ENCODE results near the gene KIZ. TPM values are rescaled to one million over a fixed set of nuclear protein-coding genes. Genes with fewer than 3 reads are reported as not detected.

The KIZ gene
- total RNA-seq, 1 experiment from 2014 or later: 43.6 TPM

DNA sequence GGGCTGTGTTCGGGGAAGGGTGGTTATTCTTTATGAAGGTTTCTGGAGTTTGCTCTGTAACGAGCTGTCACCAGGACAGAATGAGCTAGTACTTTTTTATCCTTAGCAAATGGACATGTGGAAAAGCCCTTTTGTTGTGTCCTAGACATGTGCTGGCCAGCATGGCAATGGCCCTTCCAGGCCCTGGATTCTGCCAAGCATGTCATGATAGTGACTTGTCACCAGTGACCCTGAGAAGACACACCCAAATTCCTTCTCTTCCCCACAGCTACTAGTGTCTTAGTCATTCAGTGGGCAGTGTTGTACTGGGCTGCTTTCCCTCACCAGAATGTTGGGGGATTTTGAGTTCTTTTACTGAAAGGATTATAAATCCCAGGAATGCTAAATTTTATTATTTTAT, 103.3 kb downstream of the KIZ start (continued):
- TF ChIP-seq CBFB (CRISPR knock-in tag; IDR thresholded peaks at IDR 0.05; ENCODE audit: low read depth) (no peak), ZNF138 (CRISPR knock-in tag; conservative IDR thresholded peaks at IDR 0.05) (no peak), ELF4 (CRISPR knock-in tag; IDR thresholded peaks at IDR 0.05; ENCODE audit: low read depth) (no peak), ZNF219 (CRISPR knock-in tag; IDR thresholded peaks at IDR 0.05; ENCODE audit: borderline replicate concordance) (no peak)

DNA sequence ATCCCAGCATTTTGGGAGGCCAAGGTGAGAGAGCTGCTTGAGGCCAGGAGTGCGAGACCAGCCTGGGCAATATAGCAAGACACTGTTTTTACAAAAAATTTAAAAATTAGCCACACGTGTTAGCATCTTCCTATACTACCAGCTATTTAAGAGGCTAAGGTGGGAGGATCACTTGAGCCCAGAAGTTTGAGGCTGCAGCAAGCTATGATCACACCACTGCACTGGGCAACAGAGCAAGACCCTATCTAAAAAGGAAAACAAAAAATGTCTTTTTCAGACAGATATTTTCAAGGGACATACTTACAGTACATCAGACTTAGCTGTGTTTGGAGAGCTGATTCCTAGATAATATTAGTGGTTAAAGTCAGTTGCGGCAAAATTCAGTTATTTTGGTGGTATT, 104.3 kb downstream of the KIZ start:
- Mint-ChIP-seq H3K36me3 (peaks cover 24% of the 10 kb centered on the region), H3K4me1 (peaks cover 44% of the 10 kb centered on the region), H3K4me3 (no peak overlapping the region), H3K9me3 (no peaks in the 10 kb centered on the region), H3K27ac (no peak overlapping the region), H3K27me3 (ENCODE audit: low read depth) (no peaks in the 10 kb centered on the region)
- DNase-seq (ENCODE audit: low spot score): no peak
- CTCF ChIA-PET: no interaction called here
- TF ChIP-seq, protein P1, sequence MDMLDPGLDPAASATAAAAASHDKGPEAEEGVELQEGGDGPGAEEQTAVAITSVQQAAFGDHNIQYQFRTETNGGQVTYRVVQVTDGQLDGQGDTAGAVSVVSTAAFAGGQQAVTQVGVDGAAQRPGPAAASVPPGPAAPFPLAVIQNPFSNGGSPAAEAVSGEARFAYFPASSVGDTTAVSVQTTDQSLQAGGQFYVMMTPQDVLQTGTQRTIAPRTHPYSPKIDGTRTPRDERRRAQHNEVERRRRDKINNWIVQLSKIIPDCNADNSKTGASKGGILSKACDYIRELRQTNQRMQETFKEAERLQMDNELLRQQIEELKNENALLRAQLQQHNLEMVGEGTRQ (CRISPR knock-in tag; IDR thresholded peaks at IDR 0.05): no peak
- TF ChIP-seq ZNF121 (CRISPR knock-in tag; IDR thresholded peaks at IDR 0.05): peak; percentile 50; the same call in 1 of the 2 replicates
- ATAC-seq: no peak
- POLR2A ChIA-PET: no interaction called here

DNA sequence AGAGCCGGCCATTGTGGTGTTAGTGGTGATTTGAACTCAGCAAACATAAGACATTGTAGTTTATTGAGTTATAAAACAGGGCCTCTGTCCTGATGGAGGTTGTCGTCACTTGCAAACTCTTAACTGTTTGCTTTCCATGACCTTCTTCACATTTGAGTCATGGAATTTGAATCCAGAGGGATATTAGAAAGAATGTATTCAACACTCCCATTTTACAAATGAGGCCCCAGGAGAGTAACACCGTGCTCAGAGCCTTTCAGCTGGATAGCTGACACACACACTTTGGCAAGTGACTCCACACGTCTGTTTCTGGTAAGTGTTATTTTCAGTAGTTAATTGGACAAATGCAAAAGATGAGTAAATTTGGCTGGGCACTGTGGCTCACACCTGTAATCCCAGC, 104.8 kb downstream of the KIZ start:
- ChIA-PET POLR2A (no interaction called here), CTCF (no interaction called here)
- no peak for DNase-seq (ENCODE audit: low spot score)
- no peaks in the 10 kb centered on the region for H3K9me3 Mint-ChIP-seq
- H3K4me3 Mint-ChIP-seq: no peak overlapping the region
- H3K27ac Mint-ChIP-seq: no peak overlapping the region; the same call in 1 of the 2 replicates
- TF ChIP-seq ZNF138 (CRISPR knock-in tag; conservative IDR thresholded peaks at IDR 0.05) (no peak), SMAD4 (CRISPR knock-in tag; IDR thresholded peaks at IDR 0.05) (no peak), ZNF121 (CRISPR knock-in tag; IDR thresholded peaks at IDR 0.05) (no peak), CREB1 (CRISPR knock-in tag; IDR thresholded peaks at IDR 0.05) (no peak), NFATC4 (CRISPR knock-in tag; IDR thresholded peaks at IDR 0.05) (no peak), RORB (CRISPR knock-in tag; IDR thresholded peaks at IDR 0.05) (no peak), TCF7 (CRISPR knock-in tag; IDR thresholded peaks at IDR 0.05; ENCODE audit: low read depth) (no peak), ZNF396 (CRISPR knock-in tag; IDR thresholded peaks at IDR 0.05; ENCODE audit: borderline replicate concordance) (no peak), FOXJ3 (CRISPR knock-in tag; IDR thresholded peaks at IDR 0.05; ENCODE audit: borderline replicate concordance) (no peak)
- TF ChIP-seq, protein P2, sequence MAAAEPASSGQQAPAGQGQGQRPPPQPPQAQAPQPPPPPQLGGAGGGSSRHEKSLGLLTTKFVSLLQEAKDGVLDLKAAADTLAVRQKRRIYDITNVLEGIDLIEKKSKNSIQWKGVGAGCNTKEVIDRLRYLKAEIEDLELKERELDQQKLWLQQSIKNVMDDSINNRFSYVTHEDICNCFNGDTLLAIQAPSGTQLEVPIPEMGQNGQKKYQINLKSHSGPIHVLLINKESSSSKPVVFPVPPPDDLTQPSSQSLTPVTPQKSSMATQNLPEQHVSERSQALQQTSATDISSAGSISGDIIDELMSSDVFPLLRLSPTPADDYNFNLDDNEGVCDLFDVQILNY (CRISPR knock-in tag; IDR thresholded peaks at IDR 0.05): no peak
- TF ChIP-seq, protein P3, sequence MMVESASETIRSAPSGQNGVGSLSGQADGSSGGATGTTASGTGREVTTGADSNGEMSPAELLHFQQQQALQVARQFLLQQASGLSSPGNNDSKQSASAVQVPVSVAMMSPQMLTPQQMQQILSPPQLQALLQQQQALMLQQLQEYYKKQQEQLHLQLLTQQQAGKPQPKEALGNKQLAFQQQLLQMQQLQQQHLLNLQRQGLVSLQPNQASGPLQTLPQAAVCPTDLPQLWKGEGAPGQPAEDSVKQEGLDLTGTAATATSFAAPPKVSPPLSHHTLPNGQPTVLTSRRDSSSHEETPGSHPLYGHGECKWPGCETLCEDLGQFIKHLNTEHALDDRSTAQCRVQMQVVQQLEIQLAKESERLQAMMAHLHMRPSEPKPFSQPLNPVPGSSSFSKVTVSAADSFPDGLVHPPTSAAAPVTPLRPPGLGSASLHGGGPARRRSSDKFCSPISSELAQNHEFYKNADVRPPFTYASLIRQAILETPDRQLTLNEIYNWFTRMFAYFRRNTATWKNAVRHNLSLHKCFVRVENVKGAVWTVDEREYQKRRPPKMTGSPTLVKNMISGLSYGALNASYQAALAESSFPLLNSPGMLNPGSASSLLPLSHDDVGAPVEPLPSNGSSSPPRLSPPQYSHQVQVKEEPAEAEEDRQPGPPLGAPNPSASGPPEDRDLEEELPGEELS (CRISPR knock-in tag; IDR thresholded peaks at IDR 0.05): no peak
- TF ChIP-seq, protein P4, sequence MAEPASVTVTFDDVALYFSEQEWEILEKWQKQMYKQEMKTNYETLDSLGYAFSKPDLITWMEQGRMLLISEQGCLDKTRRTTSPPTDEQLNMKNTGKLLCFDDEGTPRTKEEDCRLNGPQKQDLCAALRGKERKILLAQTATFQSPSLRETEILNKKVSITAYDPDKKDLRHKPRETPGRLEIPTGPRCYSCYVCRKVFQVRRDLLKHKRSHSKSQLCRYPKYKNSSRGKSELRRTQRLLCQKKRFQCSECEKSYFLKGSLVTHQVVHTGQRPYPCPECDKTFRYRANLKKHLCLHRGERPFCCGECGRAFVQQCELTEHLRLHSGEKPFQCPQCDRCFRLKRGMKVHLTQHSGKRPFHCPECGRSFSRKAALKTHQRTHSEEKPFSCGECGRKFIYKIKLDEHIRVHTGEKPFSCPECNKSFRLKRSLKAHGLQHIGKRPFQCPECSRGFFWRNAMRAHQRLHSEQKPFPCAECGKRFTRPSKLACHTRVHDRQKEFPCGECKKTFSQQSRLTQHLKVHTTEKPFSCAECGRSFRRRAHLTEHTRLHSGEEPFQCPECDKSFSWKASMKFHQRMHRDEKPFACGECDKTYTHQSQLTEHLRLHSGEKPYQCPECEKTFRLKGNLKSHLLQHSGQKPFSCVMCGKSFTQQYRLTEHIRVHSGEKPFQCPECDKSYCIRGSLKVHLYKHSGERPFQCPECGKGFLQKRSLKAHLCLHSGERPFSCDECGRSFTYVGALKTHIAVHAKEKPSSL (CRISPR knock-in tag; conservative IDR thresholded peaks at IDR 0.05): no peak
- TF ChIP-seq, protein P5, sequence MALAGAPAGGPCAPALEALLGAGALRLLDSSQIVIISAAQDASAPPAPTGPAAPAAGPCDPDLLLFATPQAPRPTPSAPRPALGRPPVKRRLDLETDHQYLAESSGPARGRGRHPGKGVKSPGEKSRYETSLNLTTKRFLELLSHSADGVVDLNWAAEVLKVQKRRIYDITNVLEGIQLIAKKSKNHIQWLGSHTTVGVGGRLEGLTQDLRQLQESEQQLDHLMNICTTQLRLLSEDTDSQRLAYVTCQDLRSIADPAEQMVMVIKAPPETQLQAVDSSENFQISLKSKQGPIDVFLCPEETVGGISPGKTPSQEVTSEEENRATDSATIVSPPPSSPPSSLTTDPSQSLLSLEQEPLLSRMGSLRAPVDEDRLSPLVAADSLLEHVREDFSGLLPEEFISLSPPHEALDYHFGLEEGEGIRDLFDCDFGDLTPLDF (CRISPR knock-in tag; IDR thresholded peaks at IDR 0.05): no peak
- TF ChIP-seq, protein P6, sequence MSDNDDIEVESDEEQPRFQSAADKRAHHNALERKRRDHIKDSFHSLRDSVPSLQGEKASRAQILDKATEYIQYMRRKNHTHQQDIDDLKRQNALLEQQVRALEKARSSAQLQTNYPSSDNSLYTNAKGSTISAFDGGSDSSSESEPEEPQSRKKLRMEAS (CRISPR knock-in tag; IDR thresholded peaks at IDR 0.05): no peak
- no peak for ATAC-seq
- H3K4me1 Mint-ChIP-seq: peaks cover 44% of the 10 kb centered on the region
- H3K36me3 Mint-ChIP-seq: peaks cover 24% of the 10 kb centered on the region
- H3K27me3 Mint-ChIP-seq (ENCODE audit: low read depth): no peaks in the 10 kb centered on the region
